Neural progenitor cell (in vitro differentiated cells): ENCODE measurements around the gene NHEJ1. TPM values are rescaled to one million over a fixed set of nuclear protein-coding genes. Genes with fewer than 3 reads are reported as not detected.

Experiments used
- DNase-seq: peaks from one replicate; pipeline ENCODE4 v3.0.0-alpha.2; 2016; ENCODE audit warnings: low spot score
- H2AFZ ChIP-seq: fragments of 200-600 bp; sonication (generic); replicated peaks from 2 replicates; pipeline ENCODE4 v1.6.1; 2016; ENCODE audit warnings: antibody characterized with exemption
- H3F3A ChIP-seq: fragments of 200-600 bp; sonication (generic); 2 replicates; pipeline ENCODE4 v1.6.1; 2016; ENCODE audit warnings: antibody characterized with exemption, low read depth
- H3K27ac ChIP-seq: fragments of 200-600 bp; sonication (generic); 2 replicates; pipeline ENCODE4 v1.5.1; 2016; ENCODE audit warnings: mild to moderate bottlenecking
- H3K27me3 ChIP-seq: fragments of 200-600 bp; sonication (generic); 2 replicates; pipeline ENCODE4 v1.6.1; 2016; ENCODE audit warnings: mild to moderate bottlenecking, moderate library complexity
- H3K36me3 ChIP-seq: fragments of 200-600 bp; sonication (generic); 2 replicates; pipeline ENCODE4 v1.5.1; 2016
- H3K4me1 ChIP-seq: fragments of 200-600 bp; sonication (generic); 2 replicates; pipeline ENCODE4 v1.6.1; 2016; ENCODE audit warnings: mixed run types
- H3K4me2 ChIP-seq: fragments of 200-600 bp; sonication (generic); 2 replicates; pipeline ENCODE4 v1.6.1; 2016
- H3K4me3 ChIP-seq: fragments of 200-600 bp; sonication (generic); 2 replicates; pipeline ENCODE4 v1.5.1; 2016
- H3K79me2 ChIP-seq: fragments of 200-600 bp; sonication (generic); 2 replicates; pipeline ENCODE4 v1.6.1; 2016; ENCODE audit warnings: low read depth
- H3K9ac ChIP-seq: fragments of 200-600 bp; sonication (generic); 2 replicates; pipeline ENCODE4 v1.6.1; 2016
- H3K9me3 ChIP-seq: fragments of 200-600 bp; sonication (generic); 2 replicates; pipeline ENCODE4 v1.5.1; 2016; ENCODE audit warnings: low read depth
- H4K20me1 ChIP-seq: fragments of 200-600 bp; sonication (generic); 2 replicates; pipeline ENCODE4 v1.6.1; 2016; ENCODE audit warnings: low read depth
- H3K27ac Mint-ChIP-seq: 3 replicates; pipeline ENCODE4 v1.8.0; 2021; ENCODE audit warnings: mixed read lengths
- H3K27me3 Mint-ChIP-seq: 2 replicates; pipeline ENCODE4 v1.8.0; 2022; ENCODE audit warnings: low read depth, mild to moderate bottlenecking, inconsistent platforms, moderate library complexity, mixed read lengths; ENCODE audit not compliant: insufficient read depth
- H3K36me3 Mint-ChIP-seq: 3 replicates; pipeline ENCODE4 v1.8.0; 2021; ENCODE audit warnings: mixed read lengths
- H3K4me1 Mint-ChIP-seq: 3 replicates; pipeline ENCODE4 v1.8.0; 2021; ENCODE audit warnings: mixed read lengths
- H3K4me3 Mint-ChIP-seq: 3 replicates; pipeline ENCODE4 v1.8.0; 2021; ENCODE audit warnings: mild to moderate bottlenecking, moderate library complexity, mixed read lengths
- H3K9me3 Mint-ChIP-seq: 3 replicates; pipeline ENCODE4 v1.8.0; 2020; ENCODE audit warnings: mixed read lengths
- EZH2 ChIP-seq: fragments of 200-600 bp; sonication (generic); IDR thresholded peaks from 2 replicates; pipeline ENCODE4 v1.6.1; 2017; ENCODE audit warnings: antibody characterized with exemption, mild to moderate bottlenecking, moderate library complexity
- EZH2phosphoT487 ChIP-seq: fragments of 200-600 bp; sonication (generic); IDR thresholded peaks from 2 replicates; pipeline ENCODE4 v1.6.1; 2017; ENCODE audit warnings: antibody characterized with exemption
- total RNA-seq: library from RNA; depleted of rRNA; stranded (reverse); fragments of >200 nt; gene quantifications from 2 replicates; pipeline ENCODE4 v1.2.3, GENCODE V29; 2015; ENCODE audit warnings: low replicate concordance
- TF ChIP-seq, protein P1 (sequence below): fragments of 200-600 bp; sonication (generic); IDR thresholded peaks from 2 replicates; pipeline ENCODE4 v1.5.1; 2017; ENCODE audit warnings: antibody characterized with exemption, mild to moderate bottlenecking

Gene NHEJ1
- total RNA-seq, 1 donor from 2014 or later = 25.5 TPM

DNA sequence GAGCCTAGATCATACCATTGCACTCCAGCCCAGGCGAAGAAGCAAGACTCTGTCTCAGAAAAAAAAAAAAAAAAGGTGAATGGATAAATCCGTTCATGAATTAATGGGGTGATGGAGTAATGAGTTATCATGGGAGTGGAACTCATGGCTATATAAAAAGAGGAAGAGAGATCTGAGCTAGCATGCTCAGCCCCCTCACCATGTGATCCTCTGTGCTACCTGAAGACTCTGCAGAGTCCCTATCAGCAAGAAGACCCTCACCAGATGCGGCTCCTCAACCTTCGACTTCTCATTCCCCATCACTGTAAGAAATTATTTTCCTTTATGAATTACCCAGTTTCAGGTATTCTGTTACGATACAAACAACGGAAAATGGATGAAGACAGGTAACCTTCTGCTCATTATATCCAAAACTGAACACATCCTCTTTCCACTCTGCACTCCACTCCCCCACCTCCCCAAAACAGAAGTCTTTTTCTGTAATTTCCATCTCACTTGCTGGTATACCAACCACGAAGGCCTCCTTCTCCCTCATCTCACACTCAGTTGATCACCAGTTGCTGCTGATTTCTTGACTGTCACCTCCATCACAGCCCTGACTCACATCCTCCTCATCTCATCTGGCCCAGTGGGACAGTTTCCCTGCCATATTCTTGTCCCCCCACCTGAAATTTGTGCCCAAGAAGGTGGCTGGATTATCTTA lies 26.3 kb upstream of the NHEJ1 start:
- Histone ChIP-seq H3K4me1 (no peaks in the 10 kb centered on the region), H3K27ac (no peak overlapping the region), H2AFZ (no peak overlapping the region), H3K9ac (no peak overlapping the region), H3F3A (peaks cover 5% of the 10 kb centered on the region), H3K4me3 (no peak overlapping the region), H3K9me3 (no peaks in the 10 kb centered on the region), H3K36me3 (no peaks in the 10 kb centered on the region), H3K4me2 (no peak overlapping the region), H4K20me1 (no peaks in the 10 kb centered on the region), H3K79me2 (no peaks in the 10 kb centered on the region), H3K27me3 (no peaks in the 10 kb centered on the region)
- no peak for DNase-seq
- Mint-ChIP-seq H3K36me3 (peaks cover 6% of the 10 kb centered on the region), H3K4me1 (no peaks in the 10 kb centered on the region), H3K27ac (no peak overlapping the region), H3K27me3 (peaks cover 6% of the 10 kb centered on the region), H3K4me3 (no peak overlapping the region), H3K9me3 (no peaks in the 10 kb centered on the region)
- TF ChIP-seq EZH2 = no peak
- TF ChIP-seq, protein P1, sequence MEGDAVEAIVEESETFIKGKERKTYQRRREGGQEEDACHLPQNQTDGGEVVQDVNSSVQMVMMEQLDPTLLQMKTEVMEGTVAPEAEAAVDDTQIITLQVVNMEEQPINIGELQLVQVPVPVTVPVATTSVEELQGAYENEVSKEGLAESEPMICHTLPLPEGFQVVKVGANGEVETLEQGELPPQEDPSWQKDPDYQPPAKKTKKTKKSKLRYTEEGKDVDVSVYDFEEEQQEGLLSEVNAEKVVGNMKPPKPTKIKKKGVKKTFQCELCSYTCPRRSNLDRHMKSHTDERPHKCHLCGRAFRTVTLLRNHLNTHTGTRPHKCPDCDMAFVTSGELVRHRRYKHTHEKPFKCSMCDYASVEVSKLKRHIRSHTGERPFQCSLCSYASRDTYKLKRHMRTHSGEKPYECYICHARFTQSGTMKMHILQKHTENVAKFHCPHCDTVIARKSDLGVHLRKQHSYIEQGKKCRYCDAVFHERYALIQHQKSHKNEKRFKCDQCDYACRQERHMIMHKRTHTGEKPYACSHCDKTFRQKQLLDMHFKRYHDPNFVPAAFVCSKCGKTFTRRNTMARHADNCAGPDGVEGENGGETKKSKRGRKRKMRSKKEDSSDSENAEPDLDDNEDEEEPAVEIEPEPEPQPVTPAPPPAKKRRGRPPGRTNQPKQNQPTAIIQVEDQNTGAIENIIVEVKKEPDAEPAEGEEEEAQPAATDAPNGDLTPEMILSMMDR = no peak
- TF ChIP-seq EZH2phosphoT487 = no peak

GRCh38 chr2:219184121-219184520 lies 23.5 kb upstream of the NHEJ1 start:
- Histone ChIP-seq H3K27me3 (no peaks in the 10 kb centered on the region), H2AFZ (no peak overlapping the region), H3K4me3 (no peak overlapping the region), H3K4me2 (no peak overlapping the region), H3K36me3 (no peaks in the 10 kb centered on the region), H3K79me2 (peaks cover 7% of the 10 kb centered on the region), H3K9ac (no peak overlapping the region), H3K9me3 (no peaks in the 10 kb centered on the region), H3K27ac (no peak overlapping the region), H4K20me1 (peaks cover 6% of the 10 kb centered on the region), H3K4me1 (peaks cover 2% of the 10 kb centered on the region), H3F3A (peaks cover 5% of the 10 kb centered on the region)
- peaks cover 7% of the 10 kb centered on the region for H3K27me3 Mint-ChIP-seq
- H3K4me3 Mint-ChIP-seq = no peak overlapping the region
- TF ChIP-seq, protein P1 = no peak
- no peak for TF ChIP-seq EZH2
- TF ChIP-seq EZH2phosphoT487 = no peak
- H3K36me3 Mint-ChIP-seq = peaks cover 20% of the 10 kb centered on the region
- H3K9me3 Mint-ChIP-seq = no peaks in the 10 kb centered on the region
- peaks cover 8% of the 10 kb centered on the region for H3K4me1 Mint-ChIP-seq
- DNase-seq = no peak
- H3K27ac Mint-ChIP-seq = no peak overlapping the region

DNA sequence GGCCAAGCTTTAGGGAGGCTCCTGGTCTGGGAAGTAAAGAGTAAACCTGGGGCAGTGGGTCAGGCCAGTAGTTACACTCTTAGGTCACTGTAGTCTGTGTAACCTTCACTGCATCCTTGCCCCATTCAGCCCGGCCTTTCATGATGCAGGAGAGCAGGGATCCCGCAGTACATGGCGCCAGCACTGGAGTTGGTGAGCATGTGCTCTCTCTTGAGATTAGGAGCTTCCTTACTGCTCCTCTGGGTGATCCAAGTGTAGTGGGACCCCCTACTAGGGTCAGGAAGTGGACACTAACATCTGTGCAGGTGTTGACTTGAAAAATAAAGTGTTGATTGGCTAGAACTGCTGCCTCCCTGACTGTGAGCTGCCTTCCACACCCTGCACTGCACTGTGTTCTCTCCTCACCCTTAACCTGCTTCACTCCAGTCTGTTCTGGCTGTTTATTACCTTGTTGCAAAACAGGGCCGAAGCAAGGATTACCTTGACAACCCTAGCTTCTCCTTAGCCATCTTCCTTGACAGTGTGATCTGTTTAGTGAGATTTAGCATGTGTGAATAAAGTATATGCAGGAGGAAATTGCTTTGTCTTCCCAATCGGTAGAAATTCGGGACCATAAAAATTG lies 22.6 kb upstream of the NHEJ1 start:
- H3K27me3 Mint-ChIP-seq = peaks cover 7% of the 10 kb centered on the region
- H3K79me2 ChIP-seq = peaks cover 15% of the 10 kb centered on the region
- peak overlapping the region; percentile 47 for H3K4me3 Mint-ChIP-seq

More for the DNA sequence above, 22.6 kb upstream of the NHEJ1 start:
- Mint-ChIP-seq H3K36me3 (peaks cover 20% of the 10 kb centered on the region), H3K4me1 (peaks cover 12% of the 10 kb centered on the region), H3K27ac (no peak overlapping the region), H3K9me3 (no peaks in the 10 kb centered on the region)
- H3F3A ChIP-seq = peaks cover 5% of the 10 kb centered on the region
- H3K9me3 ChIP-seq = no peaks in the 10 kb centered on the region
- no peak overlapping the region for H2AFZ ChIP-seq
- no peak for DNase-seq
- H3K4me2 ChIP-seq = no peak overlapping the region
- H3K27ac ChIP-seq = no peak overlapping the region
- TF ChIP-seq, protein P1 = no peak
- TF ChIP-seq EZH2 (no peak), EZH2phosphoT487 (no peak)
- H3K36me3 ChIP-seq = no peaks in the 10 kb centered on the region
- no peak overlapping the region for H3K9ac ChIP-seq
- H3K4me3 ChIP-seq = no peak overlapping the region
- peaks cover 7% of the 10 kb centered on the region for H3K4me1 ChIP-seq
- peaks cover 11% of the 10 kb centered on the region for H4K20me1 ChIP-seq
- H3K27me3 ChIP-seq = no peaks in the 10 kb centered on the region
